ENCODE measurements around the gene ZNF502. TPM values are rescaled to one million over a fixed set of nuclear protein-coding genes. Genes with fewer than 3 reads are reported as not detected.

ZNF502 gene
- total RNA-seq (2022; extraction: Qiagen RNA extraction; ENCODE audit: low read depth): 1.3 to 2.2 TPM (median 1.4 TPM) in 5 replicates

GRCh38 chr3:44712455-44713075, at the start of gene ZNF502:
Gene ZNF502 (plus strand): TSS chr3:44712660. CDS start chr3:44720262, 7,602 bp downstream.

GRCh38 chr3:44729384-44729910, 17.0 kb downstream of the ZNF502 start, which contains the start of gene ZNF501:
Gene ZNF501 (plus strand): TSS chr3:44729635. CDS start chr3:44734422, 4,787 bp downstream.

GRCh38 chr3:44761424-44762169, 49.1 kb downstream of the ZNF502 start, which contains the start of the genes KIAA1143 and KIF15:
Gene KIAA1143 (minus strand): TSS chr3:44761619. CDS start chr3:44761602, 17 bp downstream.
Gene KIF15 (plus strand): TSS chr3:44761794. CDS start chr3:44761866, 72 bp downstream.

Other genes starting within 250 kb of the ZNF502 start
- gene ZNF445, start 235.0 kb upstream of the ZNF502 start, total RNA-seq (2022; extraction: Qiagen RNA extraction; ENCODE audit: low read depth): 1.8 to 2.7 TPM (median 2.4 TPM) in 5 replicates
- not detected in 5 replicates for gene ZKSCAN7, start 157.5 kb upstream of the ZNF502 start, total RNA-seq (2022; extraction: Qiagen RNA extraction; ENCODE audit: low read depth)
- gene ZNF660, start 127.7 kb upstream of the ZNF502 start, total RNA-seq (2022; extraction: Qiagen RNA extraction; ENCODE audit: low read depth): not detected in 5 replicates
- gene ZNF197, start 87.6 kb upstream of the ZNF502 start, total RNA-seq (2022; extraction: Qiagen RNA extraction; ENCODE audit: low read depth): 0.90 to 2.1 TPM (median 1.9 TPM) in 5 replicates
- gene ZNF35, start 63.9 kb upstream of the ZNF502 start, total RNA-seq (2022; extraction: Qiagen RNA extraction; ENCODE audit: low read depth): 4.7 to 7.3 TPM (median 5.4 TPM) in 5 replicates
- not detected in 5 replicates for gene ZNF501, start 17.0 kb downstream of the ZNF502 start, total RNA-seq (2022; extraction: Qiagen RNA extraction; ENCODE audit: low read depth)
- gene KIAA1143, start 49.0 kb downstream of the ZNF502 start, total RNA-seq (2022; extraction: Qiagen RNA extraction; ENCODE audit: low read depth): 12.9 to 19.6 TPM (median 14.7 TPM) in 5 replicates
- 8.0 to 12.3 TPM (median 9.3 TPM) in 5 replicates for gene KIF15, start 49.1 kb downstream of the ZNF502 start, total RNA-seq (2022; extraction: Qiagen RNA extraction; ENCODE audit: low read depth)
- 6.5 to 11.1 TPM (median 10.6 TPM) in 5 replicates for gene TMEM42, start 149.3 kb downstream of the ZNF502 start, total RNA-seq (2022; extraction: Qiagen RNA extraction; ENCODE audit: low read depth)
- gene TGM4, start 161.9 kb downstream of the ZNF502 start, total RNA-seq (2022; extraction: Qiagen RNA extraction; ENCODE audit: low read depth): 0.10 to 0.17 TPM in 2 of 5 replicates, not detected in the others